Neural progenitor cell (in vitro differentiated cells): ENCODE measurements around the gene GNAQ. TPM values are rescaled to one million over a fixed set of nuclear protein-coding genes. Genes with fewer than 3 reads are reported as not detected.

Source experiments
- DNase-seq: peaks from one replicate; pipeline ENCODE4 v3.0.0-alpha.2; 2016; ENCODE audit warnings: low spot score
- H2AFZ ChIP-seq: fragments of 200-600 bp; sonication (generic); replicated peaks from 2 replicates; pipeline ENCODE4 v1.6.1; 2016; ENCODE audit warnings: antibody characterized with exemption
- H3F3A ChIP-seq: fragments of 200-600 bp; sonication (generic); 2 replicates; pipeline ENCODE4 v1.6.1; 2016; ENCODE audit warnings: antibody characterized with exemption, low read depth
- H3K27ac ChIP-seq: fragments of 200-600 bp; sonication (generic); 2 replicates; pipeline ENCODE4 v1.5.1; 2016; ENCODE audit warnings: mild to moderate bottlenecking
- H3K27me3 ChIP-seq: fragments of 200-600 bp; sonication (generic); 2 replicates; pipeline ENCODE4 v1.6.1; 2016; ENCODE audit warnings: mild to moderate bottlenecking, moderate library complexity
- H3K36me3 ChIP-seq: fragments of 200-600 bp; sonication (generic); 2 replicates; pipeline ENCODE4 v1.5.1; 2016
- H3K4me1 ChIP-seq: fragments of 200-600 bp; sonication (generic); 2 replicates; pipeline ENCODE4 v1.6.1; 2016; ENCODE audit warnings: mixed run types
- H3K4me2 ChIP-seq: fragments of 200-600 bp; sonication (generic); 2 replicates; pipeline ENCODE4 v1.6.1; 2016
- H3K4me3 ChIP-seq: fragments of 200-600 bp; sonication (generic); 2 replicates; pipeline ENCODE4 v1.5.1; 2016
- H3K79me2 ChIP-seq: fragments of 200-600 bp; sonication (generic); 2 replicates; pipeline ENCODE4 v1.6.1; 2016; ENCODE audit warnings: low read depth
- H3K9ac ChIP-seq: fragments of 200-600 bp; sonication (generic); 2 replicates; pipeline ENCODE4 v1.6.1; 2016
- H3K9me3 ChIP-seq: fragments of 200-600 bp; sonication (generic); 2 replicates; pipeline ENCODE4 v1.5.1; 2016; ENCODE audit warnings: low read depth
- H4K20me1 ChIP-seq: fragments of 200-600 bp; sonication (generic); 2 replicates; pipeline ENCODE4 v1.6.1; 2016; ENCODE audit warnings: low read depth
- H3K27ac Mint-ChIP-seq: 3 replicates; pipeline ENCODE4 v1.8.0; 2021; ENCODE audit warnings: mixed read lengths
- H3K27me3 Mint-ChIP-seq: 2 replicates; pipeline ENCODE4 v1.8.0; 2022; ENCODE audit warnings: low read depth, mild to moderate bottlenecking, inconsistent platforms, moderate library complexity, mixed read lengths; ENCODE audit not compliant: insufficient read depth
- H3K36me3 Mint-ChIP-seq: 3 replicates; pipeline ENCODE4 v1.8.0; 2021; ENCODE audit warnings: mixed read lengths
- H3K4me1 Mint-ChIP-seq: 3 replicates; pipeline ENCODE4 v1.8.0; 2021; ENCODE audit warnings: mixed read lengths
- H3K4me3 Mint-ChIP-seq: 3 replicates; pipeline ENCODE4 v1.8.0; 2021; ENCODE audit warnings: mild to moderate bottlenecking, moderate library complexity, mixed read lengths
- H3K9me3 Mint-ChIP-seq: 3 replicates; pipeline ENCODE4 v1.8.0; 2020; ENCODE audit warnings: mixed read lengths
- EZH2 ChIP-seq: fragments of 200-600 bp; sonication (generic); IDR thresholded peaks from 2 replicates; pipeline ENCODE4 v1.6.1; 2017; ENCODE audit warnings: antibody characterized with exemption, mild to moderate bottlenecking, moderate library complexity
- EZH2phosphoT487 ChIP-seq: fragments of 200-600 bp; sonication (generic); IDR thresholded peaks from 2 replicates; pipeline ENCODE4 v1.6.1; 2017; ENCODE audit warnings: antibody characterized with exemption
- total RNA-seq: library from RNA; depleted of rRNA; stranded (reverse); fragments of >200 nt; gene quantifications from 2 replicates; pipeline ENCODE4 v1.2.3, GENCODE V29; 2015; ENCODE audit warnings: low replicate concordance
- TF ChIP-seq, protein P1 (sequence below): fragments of 200-600 bp; sonication (generic); IDR thresholded peaks from 2 replicates; pipeline ENCODE4 v1.5.1; 2017; ENCODE audit warnings: antibody characterized with exemption, mild to moderate bottlenecking

GNAQ gene
- total RNA-seq, 1 donor from 2014 or later, result 87.9 TPM

DNA sequence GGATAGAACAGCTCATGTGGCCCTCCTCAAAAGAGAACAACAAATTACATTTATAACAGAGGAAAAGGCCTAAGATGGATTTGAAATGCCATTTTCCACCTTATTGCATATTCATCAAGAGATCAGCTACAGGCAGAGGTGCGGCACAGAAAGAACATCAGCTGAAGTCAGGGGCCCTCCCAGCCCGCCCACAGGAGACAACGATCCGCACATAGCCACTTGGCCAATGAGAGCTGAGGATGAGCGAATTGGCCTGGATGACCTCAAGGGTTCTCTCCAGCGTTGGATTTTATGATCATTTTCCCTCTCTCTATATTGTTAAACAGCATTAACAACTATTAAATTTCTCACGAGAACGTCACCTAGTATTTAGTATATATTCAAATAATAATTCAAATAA, 97.6 kb downstream of the GNAQ start:
- Histone ChIP-seq H3K9me3 (no peaks in the 10 kb centered on the region), H2AFZ (no peak overlapping the region), H3K4me1 (no peaks in the 10 kb centered on the region), H3K9ac (no peak overlapping the region), H3K79me2 (peaks cover 83% of the 10 kb centered on the region), H3F3A (no peaks in the 10 kb centered on the region), H3K36me3 (no peaks in the 10 kb centered on the region), H3K27me3 (no peaks in the 10 kb centered on the region), H4K20me1 (peaks cover 4% of the 10 kb centered on the region), H3K4me3 (no peak overlapping the region), H3K27ac (no peak overlapping the region), H3K4me2 (no peak overlapping the region)
- H3K9me3 Mint-ChIP-seq, result no peaks in the 10 kb centered on the region
- no peak overlapping the region for H3K27ac Mint-ChIP-seq
- H3K27me3 Mint-ChIP-seq, result no peaks in the 10 kb centered on the region
- peaks cover 23% of the 10 kb centered on the region for H3K36me3 Mint-ChIP-seq
- H3K4me3 Mint-ChIP-seq, result no peak overlapping the region
- H3K4me1 Mint-ChIP-seq, result no peaks in the 10 kb centered on the region
- DNase-seq, result no peak
- no peak for TF ChIP-seq EZH2phosphoT487
- TF ChIP-seq, protein P1, sequence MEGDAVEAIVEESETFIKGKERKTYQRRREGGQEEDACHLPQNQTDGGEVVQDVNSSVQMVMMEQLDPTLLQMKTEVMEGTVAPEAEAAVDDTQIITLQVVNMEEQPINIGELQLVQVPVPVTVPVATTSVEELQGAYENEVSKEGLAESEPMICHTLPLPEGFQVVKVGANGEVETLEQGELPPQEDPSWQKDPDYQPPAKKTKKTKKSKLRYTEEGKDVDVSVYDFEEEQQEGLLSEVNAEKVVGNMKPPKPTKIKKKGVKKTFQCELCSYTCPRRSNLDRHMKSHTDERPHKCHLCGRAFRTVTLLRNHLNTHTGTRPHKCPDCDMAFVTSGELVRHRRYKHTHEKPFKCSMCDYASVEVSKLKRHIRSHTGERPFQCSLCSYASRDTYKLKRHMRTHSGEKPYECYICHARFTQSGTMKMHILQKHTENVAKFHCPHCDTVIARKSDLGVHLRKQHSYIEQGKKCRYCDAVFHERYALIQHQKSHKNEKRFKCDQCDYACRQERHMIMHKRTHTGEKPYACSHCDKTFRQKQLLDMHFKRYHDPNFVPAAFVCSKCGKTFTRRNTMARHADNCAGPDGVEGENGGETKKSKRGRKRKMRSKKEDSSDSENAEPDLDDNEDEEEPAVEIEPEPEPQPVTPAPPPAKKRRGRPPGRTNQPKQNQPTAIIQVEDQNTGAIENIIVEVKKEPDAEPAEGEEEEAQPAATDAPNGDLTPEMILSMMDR, result no peak
- TF ChIP-seq EZH2, result no peak

DNA sequence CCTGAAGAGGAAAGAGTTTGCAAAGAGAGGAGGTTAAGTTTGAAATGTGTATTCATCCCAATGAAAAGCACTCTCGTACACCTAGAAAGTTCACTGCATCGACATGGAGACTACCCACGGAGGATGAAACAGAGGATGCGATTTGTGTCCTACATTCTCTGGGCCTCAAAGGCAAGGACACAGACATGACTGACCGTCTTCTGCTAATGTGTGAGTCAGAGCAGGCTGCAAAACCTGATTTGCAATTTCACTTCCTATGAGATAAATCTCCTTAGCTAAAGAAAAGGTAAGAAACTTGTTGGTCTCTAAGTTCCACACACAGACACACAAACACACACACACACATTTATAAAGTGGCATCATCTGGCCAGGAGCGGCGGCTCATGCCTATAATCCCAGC, 98.6 kb downstream of the GNAQ start:
- no peak for DNase-seq
- no peak overlapping the region for H3K4me2 ChIP-seq
- H3K9me3 Mint-ChIP-seq, result no peaks in the 10 kb centered on the region
- H3K9me3 ChIP-seq, result no peaks in the 10 kb centered on the region
- H3K36me3 Mint-ChIP-seq, result peaks cover 27% of the 10 kb centered on the region
- H3K4me1 Mint-ChIP-seq, result no peaks in the 10 kb centered on the region
- TF ChIP-seq, protein P1, result no peak
- TF ChIP-seq EZH2phosphoT487, result no peak
- no peak for TF ChIP-seq EZH2
- no peaks in the 10 kb centered on the region for H3K36me3 ChIP-seq
- H3K27me3 ChIP-seq, result no peaks in the 10 kb centered on the region
- H3K79me2 ChIP-seq, result peaks cover 75% of the 10 kb centered on the region
- no peak overlapping the region for H3K27ac Mint-ChIP-seq
- H3K27ac ChIP-seq, result no peak overlapping the region
- H3K9ac ChIP-seq, result no peak overlapping the region
- H3K27me3 Mint-ChIP-seq, result no peaks in the 10 kb centered on the region
- H4K20me1 ChIP-seq, result peaks cover 4% of the 10 kb centered on the region
- H3F3A ChIP-seq, result no peaks in the 10 kb centered on the region
- no peak overlapping the region for H2AFZ ChIP-seq
- H3K4me3 Mint-ChIP-seq, result no peak overlapping the region
- H3K4me1 ChIP-seq, result no peaks in the 10 kb centered on the region
- H3K4me3 ChIP-seq, result no peak overlapping the region

DNA sequence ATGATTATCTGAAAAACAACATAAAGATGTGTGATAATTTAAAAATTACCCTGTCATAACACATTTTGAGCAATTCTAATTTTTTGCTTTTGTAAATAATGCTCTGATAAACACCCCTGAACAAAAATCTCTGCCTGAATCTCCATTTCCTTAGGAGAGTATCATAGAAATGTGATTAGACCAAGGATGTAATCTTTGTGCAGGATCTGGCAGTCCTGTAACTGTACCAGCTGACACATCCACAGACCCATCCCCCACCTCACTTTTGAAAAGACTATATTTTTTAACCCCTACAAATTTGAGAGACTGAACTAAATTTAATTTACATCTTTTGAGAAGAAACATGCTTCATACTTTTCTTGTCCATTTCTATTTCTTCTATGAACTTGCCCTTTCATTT, 101.7 kb downstream of the GNAQ start:
- no peaks in the 10 kb centered on the region for H3K9me3 ChIP-seq
- Mint-ChIP-seq H3K4me3 (no peak overlapping the region), H3K9me3 (no peaks in the 10 kb centered on the region), H3K27ac (no peak overlapping the region), H3K36me3 (peaks cover 26% of the 10 kb centered on the region), H3K27me3 (no peaks in the 10 kb centered on the region), H3K4me1 (no peaks in the 10 kb centered on the region)
- DNase-seq, result no peak
- H3K36me3 ChIP-seq, result no peaks in the 10 kb centered on the region
- peaks cover 4% of the 10 kb centered on the region for H4K20me1 ChIP-seq
- no peak overlapping the region for H3K27ac ChIP-seq
- H3K9ac ChIP-seq, result no peak overlapping the region
- no peaks in the 10 kb centered on the region for H3K27me3 ChIP-seq
- TF ChIP-seq EZH2 (no peak), EZH2phosphoT487 (no peak)
- TF ChIP-seq, protein P1, result no peak
- no peaks in the 10 kb centered on the region for H3K4me1 ChIP-seq
- H3K4me3 ChIP-seq, result no peak overlapping the region
- no peak overlapping the region for H2AFZ ChIP-seq
- peaks cover 75% of the 10 kb centered on the region for H3K79me2 ChIP-seq
- H3K4me2 ChIP-seq, result no peak overlapping the region
- H3F3A ChIP-seq, result no peaks in the 10 kb centered on the region

DNA sequence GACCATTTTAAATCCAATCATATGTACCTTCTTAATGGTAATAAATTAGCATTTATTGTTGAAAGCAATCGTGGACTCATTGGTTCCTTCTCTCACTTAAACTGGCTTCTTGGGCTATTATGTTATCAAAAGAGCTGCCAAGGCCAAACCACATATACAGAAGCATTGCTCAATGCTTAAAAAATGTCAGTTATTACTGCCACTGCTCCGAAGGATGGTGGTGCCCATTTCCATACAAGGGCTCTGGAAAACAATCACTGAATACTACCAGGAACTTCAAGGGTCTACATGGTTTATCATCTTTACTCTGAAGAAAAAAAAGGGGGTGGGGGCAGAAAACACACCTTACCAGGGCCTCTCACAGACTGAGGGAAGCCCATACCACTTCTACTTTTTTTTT, 104.3 kb downstream of the GNAQ start:
- H3K4me2 ChIP-seq, result no peak overlapping the region
- H3K4me3 ChIP-seq, result no peak overlapping the region
- H3K27me3 ChIP-seq, result no peaks in the 10 kb centered on the region
- no peaks in the 10 kb centered on the region for H3K9me3 ChIP-seq
- no peaks in the 10 kb centered on the region for H3K4me1 ChIP-seq
- H3K27ac Mint-ChIP-seq, result no peak overlapping the region
- TF ChIP-seq EZH2phosphoT487 (no peak), EZH2 (no peak)
- TF ChIP-seq, protein P1, result no peak
- H3K36me3 Mint-ChIP-seq, result peaks cover 27% of the 10 kb centered on the region
- no peak overlapping the region for H3K27ac ChIP-seq
- H4K20me1 ChIP-seq, result peaks cover 5% of the 10 kb centered on the region
- no peak for DNase-seq
- no peak overlapping the region for H3K4me3 Mint-ChIP-seq
- H3K27me3 Mint-ChIP-seq, result no peaks in the 10 kb centered on the region
- no peaks in the 10 kb centered on the region for H3K9me3 Mint-ChIP-seq
- H3K79me2 ChIP-seq, result peaks cover 74% of the 10 kb centered on the region
- no peaks in the 10 kb centered on the region for H3F3A ChIP-seq
- no peak overlapping the region for H3K9ac ChIP-seq
- no peaks in the 10 kb centered on the region for H3K36me3 ChIP-seq
- H3K4me1 Mint-ChIP-seq, result no peaks in the 10 kb centered on the region
- no peak overlapping the region for H2AFZ ChIP-seq
